ENCODE measurements around the gene PHETA2. TPM values are rescaled to one million over a fixed set of nuclear protein-coding genes. Genes with fewer than 3 reads are reported as not detected.
"Not testable (repeated sequence)": the region's sequence is repeated elsewhere in the genome, so short reads cannot be mapped to it uniquely, and the experiment has no call there.

The PHETA2 gene
- total RNA-seq, 1 donor from 2014 or later: 3.5 TPM

DNA sequence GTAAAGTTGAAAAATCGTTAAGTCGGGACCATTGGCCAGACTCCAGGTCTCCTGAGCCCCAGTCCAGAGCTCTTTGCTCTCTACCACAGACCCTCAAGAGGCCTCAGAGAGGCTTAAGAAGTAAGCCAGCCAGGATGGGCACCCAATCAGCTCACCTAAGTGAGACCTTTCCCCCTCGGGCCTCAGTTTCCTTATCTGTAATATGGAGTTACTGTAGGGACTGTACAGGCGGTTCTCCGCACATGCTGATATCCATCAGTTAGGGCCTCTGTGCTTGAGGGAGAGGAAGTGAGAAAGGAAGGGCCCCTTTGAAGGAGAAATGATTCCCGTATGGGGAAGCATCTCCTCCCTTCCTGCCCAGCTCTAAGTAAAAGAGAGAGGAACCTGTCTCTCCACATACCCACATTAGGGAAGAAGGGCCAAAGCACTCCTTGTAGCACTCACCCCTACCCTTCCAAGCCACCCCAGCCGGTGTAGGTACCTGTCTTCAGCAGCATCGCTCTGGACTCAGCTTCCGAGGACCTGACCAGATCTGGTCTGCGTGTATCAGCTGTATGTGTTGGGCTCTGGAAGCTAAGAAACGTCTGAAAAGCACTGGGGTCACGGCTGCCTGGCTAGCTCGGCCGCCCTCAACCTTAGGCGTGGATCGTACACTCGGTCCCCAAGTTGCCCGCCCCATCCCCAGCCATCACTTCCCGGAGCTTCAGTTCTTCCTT, 4.1 kb upstream of the PHETA2 start:
- H3K27me3 Mint-ChIP-seq (ENCODE audit: unreplicated experiment): peaks cover 5% of the 10 kb centered on the region
- H3K27ac Mint-ChIP-seq (ENCODE audit: unreplicated experiment): no peak overlapping the region
- peak overlapping the region; percentile 89 for H3K4me3 Mint-ChIP-seq (ENCODE audit: unreplicated experiment)
- no peaks in the 10 kb centered on the region for H3K9me3 Mint-ChIP-seq (ENCODE audit: unreplicated experiment)
- H3K4me1 Mint-ChIP-seq (ENCODE audit: unreplicated experiment): peaks cover 5% of the 10 kb centered on the region
- DNase-seq (ENCODE audit: low spot score): peak; percentile 15
- H3K36me3 Mint-ChIP-seq (ENCODE audit: low read depth, unreplicated experiment): peaks cover 19% of the 10 kb centered on the region
- TF ChIP-seq, protein P1, sequence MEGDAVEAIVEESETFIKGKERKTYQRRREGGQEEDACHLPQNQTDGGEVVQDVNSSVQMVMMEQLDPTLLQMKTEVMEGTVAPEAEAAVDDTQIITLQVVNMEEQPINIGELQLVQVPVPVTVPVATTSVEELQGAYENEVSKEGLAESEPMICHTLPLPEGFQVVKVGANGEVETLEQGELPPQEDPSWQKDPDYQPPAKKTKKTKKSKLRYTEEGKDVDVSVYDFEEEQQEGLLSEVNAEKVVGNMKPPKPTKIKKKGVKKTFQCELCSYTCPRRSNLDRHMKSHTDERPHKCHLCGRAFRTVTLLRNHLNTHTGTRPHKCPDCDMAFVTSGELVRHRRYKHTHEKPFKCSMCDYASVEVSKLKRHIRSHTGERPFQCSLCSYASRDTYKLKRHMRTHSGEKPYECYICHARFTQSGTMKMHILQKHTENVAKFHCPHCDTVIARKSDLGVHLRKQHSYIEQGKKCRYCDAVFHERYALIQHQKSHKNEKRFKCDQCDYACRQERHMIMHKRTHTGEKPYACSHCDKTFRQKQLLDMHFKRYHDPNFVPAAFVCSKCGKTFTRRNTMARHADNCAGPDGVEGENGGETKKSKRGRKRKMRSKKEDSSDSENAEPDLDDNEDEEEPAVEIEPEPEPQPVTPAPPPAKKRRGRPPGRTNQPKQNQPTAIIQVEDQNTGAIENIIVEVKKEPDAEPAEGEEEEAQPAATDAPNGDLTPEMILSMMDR (IDR thresholded peaks at IDR 0.05; ENCODE audit: unreplicated experiment): no peak

DNA sequence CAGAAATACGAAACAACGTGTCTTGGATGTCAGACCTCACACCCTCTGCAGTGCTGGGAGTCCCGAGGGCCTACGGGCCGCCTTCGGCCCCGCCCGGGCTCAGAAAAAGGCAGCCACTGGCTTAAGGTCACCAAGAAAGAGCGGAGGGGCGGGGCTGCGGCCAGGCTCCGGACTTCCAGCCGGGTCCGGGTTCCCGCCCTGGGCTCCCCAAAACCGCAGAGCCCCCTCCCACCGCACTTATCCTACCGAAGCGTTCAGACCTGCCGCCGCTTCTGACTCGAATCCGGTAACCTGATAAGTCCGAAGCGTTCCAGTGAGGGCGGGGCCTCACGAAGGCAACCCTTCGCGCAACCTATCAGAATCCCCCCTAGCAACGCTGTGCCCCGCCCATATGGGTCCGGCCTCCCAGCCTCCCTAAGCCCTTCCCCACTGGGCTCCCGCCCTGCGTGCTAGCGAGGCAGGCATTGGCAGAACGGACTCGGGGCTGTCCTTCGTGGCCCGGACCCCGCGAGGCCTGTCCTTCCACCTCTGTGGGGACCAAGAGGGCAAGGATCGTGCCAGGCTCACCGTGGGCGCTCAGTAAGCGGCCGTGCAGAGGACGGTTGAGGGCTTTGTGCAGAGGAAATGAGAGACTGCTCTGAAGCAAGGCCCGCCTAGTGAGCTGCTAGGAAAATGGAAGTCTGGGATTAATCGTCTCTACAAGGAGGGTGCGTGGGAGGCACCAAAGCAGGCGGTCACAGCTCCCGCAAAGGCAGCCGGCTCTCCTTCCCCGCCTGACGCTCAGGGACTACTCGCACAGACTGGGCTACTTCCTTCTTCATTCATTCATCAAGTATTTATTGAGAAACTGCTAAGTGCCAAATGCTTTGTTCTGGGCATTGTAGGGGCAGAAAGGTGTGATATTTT, 3.3 kb upstream of the PHETA2 start, which contains the start of gene NAGA:
TSS of gene NAGA (minus strand) at position 296 of the 906 bp plus-strand sequence. CDS start 515 bp downstream, outside the sequence.
- TF ChIP-seq, protein P1 (IDR thresholded peaks at IDR 0.05; ENCODE audit: unreplicated experiment): no peak
- Mint-ChIP-seq H3K27me3 (ENCODE audit: unreplicated experiment) (peaks cover 6% of the 10 kb centered on the region), H3K9me3 (ENCODE audit: unreplicated experiment) (no peaks in the 10 kb centered on the region)

DNA sequence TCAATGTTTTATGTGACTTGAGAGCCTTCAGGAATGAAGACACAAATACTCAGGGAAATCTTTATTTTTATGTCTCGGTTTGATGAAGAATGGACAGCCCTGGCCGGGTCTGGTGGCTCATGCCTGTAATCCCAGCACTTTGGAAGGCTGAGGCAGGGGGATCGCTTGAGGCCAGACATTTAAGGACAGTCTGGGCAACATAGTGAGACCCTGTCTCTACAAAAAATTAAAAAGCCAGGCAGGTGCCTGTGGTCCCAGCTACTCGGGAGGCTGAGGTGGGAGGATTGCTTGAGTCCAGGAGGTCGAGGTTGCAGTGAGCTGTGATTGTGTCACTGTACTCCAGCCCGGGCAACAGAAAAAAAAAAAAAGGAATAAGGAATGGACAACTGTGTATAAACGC, 2.5 kb upstream of the PHETA2 start:
- not testable (repeated sequence) for H3K27me3 Mint-ChIP-seq (ENCODE audit: unreplicated experiment); DNase-seq (ENCODE audit: low spot score); H3K9me3 Mint-ChIP-seq (ENCODE audit: unreplicated experiment); H3K4me1 Mint-ChIP-seq (ENCODE audit: unreplicated experiment); H3K36me3 Mint-ChIP-seq (ENCODE audit: low read depth, unreplicated experiment); H3K27ac Mint-ChIP-seq (ENCODE audit: unreplicated experiment)
- peak overlapping the region; percentile 82 for H3K4me3 Mint-ChIP-seq (ENCODE audit: unreplicated experiment)

More for the DNA sequence above, 3.3 kb upstream of the PHETA2 start, which contains the start of gene NAGA:
- H3K4me1 Mint-ChIP-seq (ENCODE audit: unreplicated experiment): no peaks in the 10 kb centered on the region
- no peak within 1 kb of the TSS for H3K27ac Mint-ChIP-seq (ENCODE audit: unreplicated experiment)
- peaks cover 11% of the 10 kb centered on the region for H3K36me3 Mint-ChIP-seq (ENCODE audit: low read depth, unreplicated experiment)
- DNase-seq (ENCODE audit: low spot score): peak; percentile 87
- peak within 1 kb of the TSS; percentile 89 for H3K4me3 Mint-ChIP-seq (ENCODE audit: unreplicated experiment)

DNA sequence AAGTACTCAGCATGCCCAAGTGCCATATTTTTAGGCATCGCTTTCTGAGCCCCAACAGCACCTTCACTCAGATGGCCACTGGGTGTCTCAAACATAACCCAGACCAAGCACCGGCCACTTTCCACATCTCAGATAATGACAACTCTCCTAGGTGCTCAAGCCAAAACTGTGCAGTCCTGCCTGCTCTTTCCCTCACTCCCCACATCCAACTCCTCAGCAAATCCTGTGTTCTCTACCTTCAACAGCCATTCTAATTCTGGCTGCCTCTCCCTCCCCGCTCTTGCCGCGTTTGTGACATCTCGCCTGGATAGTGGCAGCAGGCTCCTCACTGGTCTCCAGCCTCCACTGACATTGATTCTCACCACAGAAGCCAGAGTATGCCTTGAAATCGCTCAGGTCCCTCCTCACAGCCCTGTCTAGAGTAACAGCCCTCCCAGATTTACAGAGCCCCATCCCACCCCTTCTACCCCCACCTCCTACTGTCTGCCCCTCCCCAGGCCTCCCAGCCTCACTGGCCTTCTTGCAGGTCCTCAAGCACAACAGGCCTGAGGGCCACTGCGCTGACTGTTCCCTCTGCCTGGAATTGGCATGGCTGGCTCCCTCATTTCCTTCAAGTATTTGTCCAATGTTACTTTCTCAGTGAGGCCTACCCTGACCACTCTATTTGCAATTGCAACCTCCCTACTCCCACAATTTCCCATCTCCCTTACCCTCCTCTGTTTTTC, 1.3 kb upstream of the PHETA2 start:
- Mint-ChIP-seq H3K27me3 (ENCODE audit: unreplicated experiment) (peaks cover 7% of the 10 kb centered on the region), H3K4me1 (ENCODE audit: unreplicated experiment) (peaks cover 3% of the 10 kb centered on the region), H3K9me3 (ENCODE audit: unreplicated experiment) (no peaks in the 10 kb centered on the region), H3K27ac (ENCODE audit: unreplicated experiment) (no peak overlapping the region), H3K4me3 (ENCODE audit: unreplicated experiment) (no peak overlapping the region), H3K36me3 (ENCODE audit: low read depth, unreplicated experiment) (peaks cover 4% of the 10 kb centered on the region)
- DNase-seq (ENCODE audit: low spot score): no peak
- TF ChIP-seq, protein P1 (IDR thresholded peaks at IDR 0.05; ENCODE audit: unreplicated experiment): no peak

DNA sequence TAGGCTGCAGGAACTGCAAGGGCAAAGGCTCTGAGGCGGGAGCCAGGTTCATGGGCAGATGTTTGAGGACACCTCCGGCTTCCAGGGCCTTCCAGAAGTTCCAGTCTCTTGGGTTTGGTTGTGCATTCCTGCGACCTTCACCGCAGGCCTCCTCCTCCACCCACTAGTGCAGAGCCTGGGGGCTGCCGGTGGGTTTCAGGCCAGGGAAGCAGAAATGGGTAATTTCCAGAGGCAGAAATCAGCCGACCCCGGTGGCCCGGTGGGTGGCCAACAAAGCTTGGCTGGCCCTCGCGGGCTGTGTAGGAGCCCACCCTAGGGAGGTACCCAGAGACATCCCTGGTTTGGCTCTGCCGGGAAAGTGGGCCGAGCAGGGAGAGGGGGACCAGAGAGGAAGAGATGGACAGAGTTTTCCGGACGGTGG, 417 bp upstream of the PHETA2 start:
- H3K27me3 Mint-ChIP-seq (ENCODE audit: unreplicated experiment): peaks cover 9% of the 10 kb centered on the region
- H3K4me3 Mint-ChIP-seq (ENCODE audit: unreplicated experiment): peak overlapping the region; percentile 72
- H3K9me3 Mint-ChIP-seq (ENCODE audit: unreplicated experiment): no peaks in the 10 kb centered on the region
- H3K36me3 Mint-ChIP-seq (ENCODE audit: low read depth, unreplicated experiment): peaks cover 2% of the 10 kb centered on the region
- TF ChIP-seq, protein P1 (IDR thresholded peaks at IDR 0.05; ENCODE audit: unreplicated experiment): no peak
- DNase-seq (ENCODE audit: low spot score): no peak
- peaks cover 11% of the 10 kb centered on the region for H3K4me1 Mint-ChIP-seq (ENCODE audit: unreplicated experiment)
- no peak overlapping the region for H3K27ac Mint-ChIP-seq (ENCODE audit: unreplicated experiment)

All from endothelial cell (in vitro differentiated cells).